Endothelial cell of umbilical vein (primary cell): ENCODE measurements around the gene LFNG.

ENCODE experiments used
- CTCF ChIP-seq, 2 donors: IDR thresholded peaks; 1 replicate in 1 of 2; 2 replicates in 1 of 2; pipeline ENCODE4 v1.5.1; 2011; ENCODE audit warnings: low read length in 2 of 2, mild to moderate bottlenecking in 2 of 2, moderate library complexity in 2 of 2, control low read depth in 1 of 2, inconsistent platforms in 1 of 2, low read depth in 1 of 2; ENCODE audit not compliant: insufficient read depth in 1 of 2; ENCODE audit errors: extremely low read depth in 1 of 2
- EZH2 ChIP-seq: IDR thresholded peaks from 2 replicates; pipeline ENCODE4 v1.6.1; 2012; ENCODE audit warnings: borderline replicate concordance, low read depth, mild to moderate bottlenecking, moderate library complexity, low read length, inconsistent platforms; ENCODE audit not compliant: severe bottlenecking
- FOS ChIP-seq: IDR thresholded peaks from 2 replicates; pipeline ENCODE4 v1.6.1; 2011; ENCODE audit warnings: mild to moderate bottlenecking, low read length, moderate library complexity, borderline replicate concordance; ENCODE audit not compliant: insufficient read depth
- MAX ChIP-seq: IDR thresholded peaks from 2 replicates; pipeline ENCODE4 v1.6.1; 2011; ENCODE audit not compliant: insufficient read depth, insufficient read length
- POLR2A ChIP-seq: IDR thresholded peaks from 2 replicates; pipeline ENCODE4 v1.6.1; 2012; ENCODE audit warnings: low read depth, mild to moderate bottlenecking, control low read depth, low read length
- POLR2AphosphoS5 ChIP-seq: IDR thresholded peaks from 2 replicates; pipeline ENCODE4 v1.6.1; 2012; ENCODE audit warnings: low read depth, mild to moderate bottlenecking, control low read depth, low read length, moderate library complexity; ENCODE audit not compliant: insufficient read depth

- TF ChIP-seq CTCF (IDR thresholded peaks at IDR 0.05; ENCODE audit: extremely low read depth in 1 of 2, insufficient read depth in 1 of 2, low read depth in 1 of 2, low read length in 2 of 2) (no peak), POLR2A (no peak), EZH2 (no peak), MAX (no peak), POLR2AphosphoS5 (no peak), FOS (no peak)
These were observed 12.2 kb upstream of the LFNG start for GRCh38 chr7:2507208-2507916.
